GM23338 (cell line): Measurements from ENCODE around the gene CDCA4.

Experiments used
- CTCF ChIP-seq, 2 experiments: fragments of 200-600 bp in 1 of 2; sonication (generic) in 1 of 2; conservative IDR thresholded peaks; 2 replicates each; pipeline versions ENCODE4 v1.5.1 to v1.6.1; 2016 to 2017; ENCODE audit warnings: antibody characterized with exemption in 2 of 2, low read depth in 2 of 2, mild to moderate bottlenecking in 2 of 2, moderate library complexity in 1 of 2
- EZH2 ChIP-seq: fragments of 200-600 bp; sonication (generic); IDR thresholded peaks from one replicate; pipeline ENCODE4 v1.8.0; 2017; ENCODE audit warnings: antibody characterized with exemption, mild to moderate bottlenecking, low read depth; ENCODE audit not compliant: unreplicated experiment
- JUNB ChIP-seq: IDR thresholded peaks from one replicate; pipeline ENCODE4 v1.6.1; 2016; ENCODE audit warnings: antibody characterized with exemption; ENCODE audit not compliant: unreplicated experiment
- POLR2AphosphoS5 ChIP-seq: IDR thresholded peaks from 2 replicates; pipeline ENCODE4 v1.6.1; 2016; ENCODE audit warnings: antibody characterized with exemption, low read depth
- REST ChIP-seq: IDR thresholded peaks from one replicate; pipeline ENCODE4 v1.6.1; 2018; ENCODE audit warnings: antibody characterized with exemption; ENCODE audit not compliant: unreplicated experiment
- ZNF331 ChIP-seq: fragments of 250-450 bp; sonication (Bioruptor Pico); IDR thresholded peaks from 2 replicates; pipeline ENCODE4 v1.5.0; 2020; ENCODE audit warnings: low read depth, mild to moderate bottlenecking, moderate library complexity

DNA sequence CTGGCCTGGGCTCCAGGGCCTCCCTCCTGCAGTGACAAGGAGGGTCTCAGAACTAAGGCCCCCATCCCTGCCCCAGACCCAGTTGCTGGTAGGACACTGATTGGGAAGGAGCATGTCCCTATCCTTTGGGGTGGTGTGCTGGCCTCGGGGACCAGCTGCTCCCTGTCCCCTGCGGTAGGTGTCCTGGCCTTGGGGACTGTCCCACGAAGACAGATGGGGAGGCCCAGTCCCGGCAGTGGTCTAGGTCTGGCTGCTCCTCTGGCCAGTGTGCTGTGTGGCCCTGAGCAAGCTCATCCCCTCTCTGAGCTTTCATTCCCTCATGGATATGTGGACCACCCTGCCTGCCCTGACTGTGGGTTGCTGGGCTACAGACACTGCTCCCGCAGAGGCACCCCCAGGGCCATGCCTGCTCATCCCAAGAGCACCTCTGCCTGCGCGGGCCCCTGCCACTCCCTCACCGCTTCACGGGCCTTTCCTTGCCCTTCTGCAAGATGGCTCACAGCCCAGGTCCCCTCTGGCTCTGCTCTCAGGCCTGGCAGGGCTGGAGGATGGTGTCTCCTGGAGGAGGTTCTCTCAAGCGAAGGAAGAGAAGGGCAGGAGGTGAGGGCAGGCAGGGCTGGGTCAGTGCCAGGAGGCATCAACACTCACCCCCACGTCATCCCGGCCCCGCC is 55.2 kb downstream of the CDCA4 start:
- TF ChIP-seq CTCF (conservative IDR thresholded peaks at IDR 0.05; ENCODE audit: low read depth in 2 of 2) (no peak), EZH2 (no peak), REST (no peak), ZNF331 (no peak), JUNB (no peak), POLR2AphosphoS5 (no peak)
